ENCODE results near the gene VSIR. TPM values are rescaled to one million over a fixed set of nuclear protein-coding genes. Genes with fewer than 3 reads are reported as not detected.
A peak's percentile ranks its signal among the peaks of the same experiment; 100 is the strongest.

Gene VSIR
- total and polyA plus RNA-seq, 4 donors = 32.3 to 244 (median 84.5) TPM

DNA sequence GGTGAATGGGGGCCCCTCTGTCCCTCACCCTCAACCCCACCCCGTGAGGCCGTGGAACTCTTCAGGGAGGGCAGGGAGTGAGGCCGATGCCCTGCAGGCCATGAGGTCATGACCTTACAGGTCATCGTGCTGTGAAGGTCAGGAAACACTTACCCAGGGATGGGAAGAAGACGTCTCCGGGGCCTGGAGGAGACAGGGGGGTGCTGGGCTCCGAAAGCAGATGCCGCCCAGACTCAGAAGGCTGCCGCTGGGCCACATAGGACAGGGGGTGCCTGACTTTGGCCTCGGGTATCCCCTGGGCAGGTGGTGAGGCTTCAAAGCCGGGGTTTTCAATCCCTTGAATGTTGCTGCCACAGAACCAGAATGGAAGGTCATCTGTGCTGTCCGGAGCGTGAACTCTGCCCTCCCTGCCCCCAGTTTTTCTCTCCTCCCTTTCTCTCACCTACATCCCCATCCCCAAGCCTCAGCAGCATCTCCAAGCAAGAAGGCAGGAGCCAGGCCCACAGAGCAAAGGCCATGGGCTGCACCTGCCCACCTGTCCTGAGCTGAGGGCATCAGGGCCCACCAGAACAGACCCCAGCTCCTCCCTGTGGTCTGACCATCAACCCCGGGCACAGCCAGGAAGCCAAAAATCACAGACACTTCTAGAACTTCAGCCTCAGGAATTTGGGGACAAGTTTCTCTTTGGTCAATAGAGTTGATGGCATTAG, 21.6 kb downstream of the VSIR start:
- ATAC-seq (ENCODE audit: insufficient read depth, low FRiP score) (no peak), DNase-seq (no peak)
- Histone ChIP-seq H3K4me3 (no peak overlapping the region), H3K4me1 (ENCODE audit: control insufficient read depth in 5 of 5, insufficient read depth in 5 of 5, low read length in 5 of 5) (peaks cover 17 to 64% (median 32%) of the 10 kb centered on the region in 5 donors), H3K27me3 (ENCODE audit: control insufficient read depth in 3 of 3, insufficient read depth in 3 of 3, low read length in 2 of 3) (no peaks in the 10 kb centered on the region), H3K36me3 (ENCODE audit: control insufficient read depth in 4 of 4, insufficient read depth in 4 of 4, low read length in 4 of 4) (peaks cover 0 to 40% (median 0%) of the 10 kb centered on the region in 4 donors), H3K27ac (ENCODE audit: low read depth in 1 of 2, low read length in 1 of 2) (peak overlapping the region in 1 of 2 donors; percentile 61), H3K9me3 (ENCODE audit: control insufficient read depth in 4 of 4, insufficient read depth in 3 of 4, low read length in 3 of 4) (no peaks in the 10 kb centered on the region), H3K9ac (ENCODE audit: insufficient read depth in 1 of 2, low read length in 2 of 2) (no peak overlapping the region)
- WGBS, 2 donors = 81 to 84% methylated on average over 14 of the region's 14 CpGs
- no peak for TF ChIP-seq CTCF (IDR thresholded peaks at IDR 0.05; ENCODE audit: control extremely low read depth, extremely low read depth)

- Histone ChIP-seq H3K9ac (ENCODE audit: insufficient read depth in 1 of 2, low read length in 2 of 2) (no peak overlapping the region), H3K27me3 (ENCODE audit: control insufficient read depth in 3 of 3, insufficient read depth in 3 of 3, low read length in 2 of 3) (no peaks in the 10 kb centered on the region), H3K27ac (ENCODE audit: low read depth in 1 of 2, low read length in 1 of 2) (peak overlapping the region in 1 of 2 donors; percentile 90), H3K4me1 (ENCODE audit: control insufficient read depth in 5 of 5, insufficient read depth in 5 of 5, low read length in 5 of 5) (peaks cover 17 to 64% (median 29%) of the 10 kb centered on the region in 5 donors), H3K9me3 (ENCODE audit: control insufficient read depth in 4 of 4, insufficient read depth in 3 of 4, low read length in 3 of 4) (no peaks in the 10 kb centered on the region), H3K36me3 (ENCODE audit: control insufficient read depth in 4 of 4, insufficient read depth in 4 of 4, low read length in 4 of 4) (peaks cover 0 to 40% (median 0%) of the 10 kb centered on the region in 4 donors), H3K4me3 (no peak overlapping the region)
- 55 to 78% methylated on average over 5 of the region's 5 CpGs for WGBS, 2 donors
- no peak for DNase-seq
- ATAC-seq (ENCODE audit: insufficient read depth, low FRiP score) = no peak
- TF ChIP-seq CTCF (IDR thresholded peaks at IDR 0.05; ENCODE audit: control extremely low read depth, extremely low read depth) = no peak
Measured at GRCh38 chr10:71750986-71751385, 22.3 kb downstream of the VSIR start.

DNA sequence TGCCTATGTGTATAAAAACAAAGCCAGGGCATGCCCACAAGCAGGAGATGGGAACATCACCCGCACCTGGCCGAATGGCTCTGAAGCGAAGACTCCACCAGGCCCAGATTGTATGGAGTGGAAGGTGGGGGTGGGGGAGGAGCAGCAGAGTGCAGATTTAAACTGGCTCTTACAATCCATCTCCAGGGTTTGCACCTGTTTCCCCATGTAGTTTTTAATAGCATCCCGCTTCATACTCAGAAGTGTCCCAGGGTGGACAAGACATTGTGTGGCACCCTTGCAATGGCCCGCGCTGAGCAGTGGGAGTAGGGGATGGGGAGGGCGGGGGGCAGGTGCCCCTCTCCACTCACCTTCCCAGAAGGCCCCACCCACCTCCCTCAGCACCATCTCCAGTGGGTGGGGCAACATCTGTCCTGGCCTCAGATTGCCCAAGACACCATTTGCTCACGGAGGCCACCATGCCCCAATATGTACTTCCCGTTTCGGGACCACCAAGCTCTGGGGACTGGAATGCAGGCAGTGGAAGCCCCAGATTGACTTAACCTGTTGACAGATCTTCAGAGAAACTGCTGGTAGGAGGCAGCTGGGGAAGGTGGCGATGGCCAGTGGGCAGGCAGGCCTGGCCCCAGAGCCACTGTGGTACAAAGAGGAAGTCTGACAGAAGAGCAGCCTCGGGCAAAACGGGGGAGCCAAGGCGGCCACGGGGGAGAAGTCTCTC, 23.0 kb downstream of the VSIR start:
- no peak overlapping the region for H3K9ac ChIP-seq (ENCODE audit: insufficient read depth in 1 of 2, low read length in 2 of 2)
- ATAC-seq (ENCODE audit: insufficient read depth, low FRiP score) (no peak), DNase-seq (no peak)
- H3K36me3 ChIP-seq (ENCODE audit: control insufficient read depth in 4 of 4, insufficient read depth in 4 of 4, low read length in 4 of 4) = peaks cover 0 to 40% (median 0%) of the 10 kb centered on the region in 4 donors
- peaks cover 17 to 59% (median 25%) of the 10 kb centered on the region in 5 donors for H3K4me1 ChIP-seq (ENCODE audit: control insufficient read depth in 5 of 5, insufficient read depth in 5 of 5, low read length in 5 of 5)
- H3K27me3 ChIP-seq (ENCODE audit: control insufficient read depth in 3 of 3, insufficient read depth in 3 of 3, low read length in 2 of 3) = no peaks in the 10 kb centered on the region
- H3K9me3 ChIP-seq (ENCODE audit: control insufficient read depth in 4 of 4, insufficient read depth in 3 of 4, low read length in 3 of 4) = no peaks in the 10 kb centered on the region
- no peak overlapping the region for H3K4me3 ChIP-seq
- peak overlapping the region in 1 of 2 donors; percentile 90 for H3K27ac ChIP-seq (ENCODE audit: low read depth in 1 of 2, low read length in 1 of 2)
- 58 to 74% methylated on average over 15 of the region's 15 CpGs for WGBS, 2 donors
- TF ChIP-seq CTCF (IDR thresholded peaks at IDR 0.05; ENCODE audit: control extremely low read depth, extremely low read depth) = no peak
